ENCODE measurements around the gene FBXL7.

The FBXL7 gene

GRCh38 chr5:15620501-15620900, 120.5 kb downstream of the FBXL7 start:
- no peak for DNase-seq

GRCh38 chr5:15621094-15621493, 121.1 kb downstream of the FBXL7 start:
- no peak for DNase-seq

- DNase-seq: no peak
These were observed 123.8 kb downstream of the FBXL7 start for GRCh38 chr5:15623794-15624193.

GRCh38 chr5:15627109-15627508, 127.1 kb downstream of the FBXL7 start:
- no peak for DNase-seq

GRCh38 chr5:15627647-15628046, 127.7 kb downstream of the FBXL7 start:
- DNase-seq: no peak

- DNase-seq: no peak
These were observed 130.5 kb downstream of the FBXL7 start for GRCh38 chr5:15630441-15630840.

- no peak for DNase-seq
These were observed 134.8 kb downstream of the FBXL7 start for GRCh38 chr5:15634591-15635288.

- DNase-seq: no peak
These were observed 135.3 kb downstream of the FBXL7 start for GRCh38 chr5:15635289-15635616.

GRCh38 chr5:15637345-15637744, 137.4 kb downstream of the FBXL7 start:
- DNase-seq: no peak

GRCh38 chr5:15637886-15638285, 137.9 kb downstream of the FBXL7 start:
- DNase-seq: no peak

GRCh38 chr5:15638296-15638695, 138.3 kb downstream of the FBXL7 start:
- no peak for DNase-seq

- no peak for DNase-seq
These were observed 139.3 kb downstream of the FBXL7 start for GRCh38 chr5:15639288-15639687.

- no peak for DNase-seq
These were observed 140.1 kb downstream of the FBXL7 start for GRCh38 chr5:15640116-15640515.

- no peak for DNase-seq
These were observed 143.8 kb downstream of the FBXL7 start for GRCh38 chr5:15643731-15644130.

- no peak for DNase-seq
These were observed 145.6 kb downstream of the FBXL7 start for GRCh38 chr5:15645381-15646160.

- DNase-seq: no peak
These were observed 146.4 kb downstream of the FBXL7 start for GRCh38 chr5:15646371-15646770.

- no peak for DNase-seq
These were observed 147.3 kb downstream of the FBXL7 start for GRCh38 chr5:15647251-15647650.

- DNase-seq: no peak
These were observed 150.3 kb downstream of the FBXL7 start for GRCh38 chr5:15650266-15650665.

GRCh38 chr5:15654779-15655178, 154.8 kb downstream of the FBXL7 start:
- DNase-seq: no peak

GRCh38 chr5:15655683-15656082, 155.7 kb downstream of the FBXL7 start:
- no peak for DNase-seq

GRCh38 chr5:15664961-15665360, 165.0 kb downstream of the FBXL7 start:
- DNase-seq: no peak

GRCh38 chr5:15669826-15670225, 169.8 kb downstream of the FBXL7 start:
- DNase-seq: no peak

GRCh38 chr5:15674716-15675115, 174.7 kb downstream of the FBXL7 start:
- DNase-seq: no peak

- DNase-seq: no peak
These were observed 176.6 kb downstream of the FBXL7 start for GRCh38 chr5:15676591-15676990.

GRCh38 chr5:15679161-15679560, 179.2 kb downstream of the FBXL7 start:
- DNase-seq: no peak

All from stimulated activated CD4-positive, alpha-beta T cell treated with anti-CD3 and anti-CD28 coated beads, Interleukin-15, amount 100 ng/mL, for 24 hours (primary cell).